ENCODE measurements around the gene ADCY10. TPM values are rescaled to one million over a fixed set of nuclear protein-coding genes. Genes with fewer than 3 reads are reported as not detected.
"Not testable (repeated sequence)": the region's sequence is repeated elsewhere in the genome, so short reads cannot be mapped to it uniquely, and the experiment has no call there.

ADCY10 gene
- total RNA-seq, 1 donor from 2014 or later = 0.26 TPM

DNA sequence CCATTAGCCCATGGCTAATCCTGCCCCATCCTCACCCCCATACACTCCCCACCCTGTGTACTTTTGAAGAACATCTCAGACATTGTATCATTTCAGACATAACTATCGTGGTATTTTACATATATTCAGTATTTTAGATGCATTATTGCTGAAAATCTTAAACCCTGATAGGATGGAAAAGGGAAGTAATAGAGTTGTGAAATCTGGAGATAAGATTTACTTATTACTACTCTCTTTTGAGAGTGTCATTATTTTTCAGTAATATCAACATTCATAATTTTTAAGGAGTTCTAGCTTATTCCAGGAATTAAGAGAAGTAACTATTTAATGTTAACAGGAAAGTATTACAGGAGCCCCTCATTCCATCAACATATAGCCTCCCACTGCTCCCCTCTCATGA, 34.4 kb downstream of the ADCY10 start:
- Histone ChIP-seq H3K36me3 (ENCODE audit: control insufficient read depth, insufficient read depth, low read length) (no peaks in the 10 kb centered on the region), H3K4me3 (ENCODE audit: low read depth, low read length) (no peak overlapping the region), H3K27me3 (ENCODE audit: control insufficient read depth, insufficient read depth, low read length) (no peaks in the 10 kb centered on the region)
- TF ChIP-seq CTCF (IDR thresholded peaks at IDR 0.05; ENCODE audit: insufficient read depth, low read length, severe bottlenecking) = no peak
- DNase-seq (ENCODE audit: low read depth) (no peak), FAIRE-seq (no peak)

DNA sequence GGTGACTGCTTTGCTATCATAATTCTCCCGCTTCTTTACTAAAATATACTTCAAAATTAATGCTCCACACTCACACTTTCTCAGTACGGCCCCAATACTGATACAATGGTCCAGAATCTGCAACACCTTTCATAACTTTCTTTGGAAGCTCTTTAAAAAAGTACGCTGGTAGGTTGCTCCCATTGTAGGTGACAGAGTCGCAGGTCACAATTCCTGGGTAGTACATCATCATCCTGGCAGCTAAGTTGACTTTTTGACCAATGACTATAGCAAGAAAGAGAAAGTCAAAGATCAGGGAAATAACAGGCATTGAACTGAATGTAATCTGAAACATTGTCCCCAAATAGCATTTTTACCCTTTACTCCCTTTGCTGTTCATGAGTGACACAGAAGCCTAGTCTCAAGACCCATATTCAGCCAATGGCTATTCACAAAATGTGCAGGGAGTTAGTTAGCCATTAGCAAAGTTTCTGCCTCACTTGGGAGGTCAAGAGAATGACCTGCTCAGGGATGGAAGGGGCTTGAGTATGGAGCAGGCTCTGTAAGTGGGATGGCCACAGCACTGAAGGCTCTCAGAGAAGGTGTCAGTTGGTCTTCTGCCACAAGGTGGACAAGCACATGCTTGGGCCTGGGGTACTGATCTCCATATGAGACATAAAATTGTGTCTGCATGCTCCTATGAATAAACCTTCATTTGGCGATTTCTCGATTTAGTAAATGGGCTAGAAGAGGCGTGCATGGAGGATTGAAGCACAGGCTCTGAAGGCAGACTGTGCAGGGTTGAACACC, 35.4 kb downstream of the ADCY10 start:
- no peaks in the 10 kb centered on the region for H3K36me3 ChIP-seq (ENCODE audit: control insufficient read depth, insufficient read depth, low read length)
- no peak overlapping the region for H3K4me3 ChIP-seq (ENCODE audit: low read depth, low read length)
- TF ChIP-seq CTCF (IDR thresholded peaks at IDR 0.05; ENCODE audit: insufficient read depth, low read length, severe bottlenecking) = peak; percentile 2
- H3K27me3 ChIP-seq (ENCODE audit: control insufficient read depth, insufficient read depth, low read length) = no peaks in the 10 kb centered on the region
- DNase-seq (ENCODE audit: low read depth) = no peak
- no peak for FAIRE-seq

DNA sequence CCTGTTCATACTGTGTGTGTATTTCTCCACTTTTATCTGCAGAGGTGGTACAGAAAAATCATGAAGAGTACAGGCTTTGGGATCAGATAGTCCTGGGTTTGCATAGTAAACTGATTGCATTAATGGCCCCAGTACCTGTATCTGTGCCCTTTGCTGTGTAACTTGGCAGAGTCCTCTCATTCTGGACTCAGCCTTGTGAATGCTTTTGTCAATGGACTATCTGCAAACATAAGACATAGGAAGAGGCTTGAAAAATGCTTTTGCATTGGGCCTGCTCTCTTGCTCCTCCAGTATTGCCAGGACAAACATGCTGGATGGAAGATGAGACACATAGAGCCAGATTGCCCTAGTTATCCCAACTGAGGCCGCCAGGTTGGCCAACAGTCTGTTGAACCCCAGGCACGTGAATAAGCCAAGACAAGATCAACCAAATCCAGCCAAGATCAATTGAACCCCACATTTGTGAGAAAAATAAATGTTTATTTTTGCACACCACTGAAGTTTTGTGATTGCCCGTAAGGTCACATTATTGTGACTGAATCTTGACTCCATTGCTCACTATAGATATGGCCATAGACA, 37.2 kb downstream of the ADCY10 start:
- no peak for TF ChIP-seq CTCF (IDR thresholded peaks at IDR 0.05; ENCODE audit: insufficient read depth, low read length, severe bottlenecking)
- no peak for DNase-seq (ENCODE audit: low read depth)

GRCh38 chr1:167871331-167871730, 42.6 kb downstream of the ADCY10 start:
- no peak for TF ChIP-seq CTCF (IDR thresholded peaks at IDR 0.05; ENCODE audit: insufficient read depth, low read length, severe bottlenecking)
- DNase-seq (ENCODE audit: low read depth) = no peak
- Histone ChIP-seq H3K27me3 (ENCODE audit: control insufficient read depth, insufficient read depth, low read length) (no peaks in the 10 kb centered on the region), H3K36me3 (ENCODE audit: control insufficient read depth, insufficient read depth, low read length) (no peaks in the 10 kb centered on the region), H3K4me3 (ENCODE audit: low read depth, low read length) (no peak overlapping the region)
- FAIRE-seq = no peak

More for the DNA sequence above, 37.2 kb downstream of the ADCY10 start:
- no peaks in the 10 kb centered on the region for H3K27me3 ChIP-seq (ENCODE audit: control insufficient read depth, insufficient read depth, low read length)
- H3K4me3 ChIP-seq (ENCODE audit: low read depth, low read length) = no peak overlapping the region
- no peak for FAIRE-seq
- H3K36me3 ChIP-seq (ENCODE audit: control insufficient read depth, insufficient read depth, low read length) = no peaks in the 10 kb centered on the region

GRCh38 chr1:167869157-167870001, 44.6 kb downstream of the ADCY10 start:
- not testable (repeated sequence) for H3K36me3 ChIP-seq (ENCODE audit: control insufficient read depth, insufficient read depth, low read length); FAIRE-seq; H3K4me3 ChIP-seq (ENCODE audit: low read depth, low read length); H3K27me3 ChIP-seq (ENCODE audit: control insufficient read depth, insufficient read depth, low read length)
- peak; percentile 13 for DNase-seq (ENCODE audit: low read depth)

GRCh38 chr1:167866739-167867414, 47.1 kb downstream of the ADCY10 start:
- not testable (repeated sequence) for DNase-seq (ENCODE audit: low read depth); FAIRE-seq; H3K36me3 ChIP-seq (ENCODE audit: control insufficient read depth, insufficient read depth, low read length)

DNA sequence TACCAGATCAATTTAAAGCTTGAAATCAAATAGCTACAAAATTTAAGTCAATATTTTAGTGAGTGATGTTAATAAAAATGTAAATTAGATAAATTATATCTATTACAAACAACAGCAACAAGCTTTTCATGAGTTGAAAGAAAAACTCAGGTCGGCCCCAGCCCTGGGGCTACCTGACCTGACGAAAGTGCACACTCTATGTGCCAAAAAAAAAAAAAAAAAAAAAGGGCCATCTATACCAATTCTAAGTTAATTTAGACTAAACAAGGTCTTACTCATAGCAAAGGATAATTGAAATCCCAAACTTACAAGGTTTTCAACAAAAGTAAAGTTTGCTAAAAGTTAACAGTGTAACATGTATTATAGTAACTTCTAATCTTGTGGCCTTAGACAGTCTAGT, 47.6 kb downstream of the ADCY10 start:
- not testable (repeated sequence) for H3K36me3 ChIP-seq (ENCODE audit: control insufficient read depth, insufficient read depth, low read length); H3K27me3 ChIP-seq (ENCODE audit: control insufficient read depth, insufficient read depth, low read length); DNase-seq (ENCODE audit: low read depth); FAIRE-seq; H3K4me3 ChIP-seq (ENCODE audit: low read depth, low read length)

More at GRCh38 chr1:167866739-167867414, 47.1 kb downstream of the ADCY10 start:
- not testable (repeated sequence) for H3K27me3 ChIP-seq (ENCODE audit: control insufficient read depth, insufficient read depth, low read length); H3K4me3 ChIP-seq (ENCODE audit: low read depth, low read length)

DNA sequence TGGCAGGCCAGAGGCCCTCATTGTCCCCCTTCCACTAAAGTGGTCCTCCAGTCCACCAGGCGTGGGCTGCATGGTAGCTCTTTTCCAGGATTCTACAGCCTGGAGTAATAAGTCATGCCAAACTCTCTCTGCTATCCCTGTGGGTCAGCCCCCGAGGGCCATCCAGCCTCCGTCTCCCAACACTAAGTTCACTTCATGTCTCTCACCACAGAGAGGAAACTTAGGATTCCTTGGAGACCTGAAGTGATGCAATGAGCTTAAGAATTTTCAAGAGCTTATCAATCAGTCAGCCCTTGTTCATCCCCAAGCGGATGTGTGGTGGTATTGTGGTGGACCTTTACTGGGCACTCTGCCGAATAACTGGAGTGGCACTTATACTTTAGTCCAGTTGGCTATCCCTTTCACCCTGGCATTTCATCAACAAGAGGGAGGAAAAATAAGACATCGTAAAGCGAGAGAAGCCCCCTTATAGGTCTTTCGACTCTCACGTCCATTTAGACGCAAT, 48.1 kb downstream of the ADCY10 start:
- not testable (repeated sequence) for FAIRE-seq; H3K36me3 ChIP-seq (ENCODE audit: control insufficient read depth, insufficient read depth, low read length); H3K27me3 ChIP-seq (ENCODE audit: control insufficient read depth, insufficient read depth, low read length); DNase-seq (ENCODE audit: low read depth); H3K4me3 ChIP-seq (ENCODE audit: low read depth, low read length)

- DNase-seq (ENCODE audit: low read depth); H3K4me3 ChIP-seq (ENCODE audit: low read depth, low read length); H3K36me3 ChIP-seq (ENCODE audit: control insufficient read depth, insufficient read depth, low read length); FAIRE-seq; H3K27me3 ChIP-seq (ENCODE audit: control insufficient read depth, insufficient read depth, low read length): not testable (repeated sequence)
Observed at GRCh38 chr1:167865193-167865592, 48.7 kb downstream of the ADCY10 start.

Measured in bronchial epithelial cell (primary cell).